HEK293 (cell line): ENCODE results near the gene OR1I1.

Source experiments
- CTCF ChIA-PET: fragments of 350-600 bp; formaldehyde crosslinking; extraction: SDS; loops from one replicate; lab custom pipeline; 2021; ENCODE audit warnings: antibody characterized with exemption; lab: Yijun Ruan, JAX
- POLR2A ChIA-PET: fragments of 300-600 bp; formaldehyde crosslinking; extraction: SDS; loops from one replicate; lab custom pipeline; 2020; ENCODE audit warnings: antibody characterized with exemption, inconsistent platforms; lab: Yijun Ruan, JAX
- H3K27ac ChIP-seq: fragments of 200-500 bp; sonication (Bioruptor generic); 2 replicates; pipeline ENCODE4 v1.5.1; 2014; ENCODE audit warnings: low read depth, low read length, control low read depth, inconsistent platforms; ENCODE audit errors: extremely low read depth
- H3K36me3 ChIP-seq, 2 experiments: fragments of 200-500 bp in 1 of 2; sonication (Bioruptor generic) in 1 of 2; 1 replicate in 1 of 2; 2 replicates in 1 of 2; pipeline ENCODE4 v1.5.1; 2014 to 2017; ENCODE audit warnings: inconsistent platforms in 2 of 2, low read length in 2 of 2; ENCODE audit not compliant: control insufficient read depth in 2 of 2, insufficient read depth in 1 of 2
- H3K4me1 ChIP-seq: fragments of 200-500 bp; sonication (Bioruptor generic); 2 replicates; pipeline ENCODE4 v1.5.1; 2014; ENCODE audit warnings: mild to moderate bottlenecking, low read length, inconsistent platforms; ENCODE audit not compliant: control insufficient read depth, insufficient read depth
- H3K4me3 ChIP-seq: 2 replicates; pipeline ENCODE4 v1.5.1; 2011; ENCODE audit warnings: low read depth, mild to moderate bottlenecking, control low read depth, low read length, moderate library complexity
- H3K9me3 ChIP-seq: fragments of 200-500 bp; sonication (Bioruptor generic); 2 replicates; pipeline ENCODE4 v1.5.1; 2014; ENCODE audit warnings: low read depth, low read length, inconsistent platforms; ENCODE audit not compliant: control insufficient read depth, insufficient read depth
- EGR2 ChIP-seq: fragments of 450-650 bp; formaldehyde crosslinking; IDR thresholded peaks from 2 replicates; pipeline ENCODE4 v1.5.1; 2016; ENCODE audit warnings: low read depth, missing biosample characterization, missing genetic modification characterization
- FEZF1 ChIP-seq: fragments of 450-650 bp; formaldehyde crosslinking; IDR thresholded peaks from 2 replicates; pipeline ENCODE4 v1.5.1; 2016; ENCODE audit warnings: missing biosample characterization, missing genetic modification characterization
- GFI1B ChIP-seq: fragments of 450-650 bp; formaldehyde crosslinking; IDR thresholded peaks from 2 replicates; pipeline ENCODE4 v1.5.1; 2016; ENCODE audit warnings: missing biosample characterization, missing genetic modification characterization
- KLF8 ChIP-seq: fragments of 450-650 bp; formaldehyde crosslinking; IDR thresholded peaks from 2 replicates; pipeline ENCODE4 v1.5.1; 2016; ENCODE audit warnings: missing biosample characterization, missing genetic modification characterization
- OSR2 ChIP-seq: fragments of 450-650 bp; formaldehyde crosslinking; IDR thresholded peaks from 2 replicates; pipeline ENCODE4 v1.5.1; 2016; ENCODE audit warnings: missing biosample characterization, missing genetic modification characterization
- SALL2 ChIP-seq: fragments of 450-650 bp; formaldehyde crosslinking; IDR thresholded peaks from 2 replicates; pipeline ENCODE4 v1.5.0; 2017; ENCODE audit warnings: missing biosample characterization, mild to moderate bottlenecking, missing genetic modification characterization, borderline replicate concordance
- SCRT2 ChIP-seq: fragments of 450-650 bp; formaldehyde crosslinking; IDR thresholded peaks from 2 replicates; pipeline ENCODE4 v1.5.1; 2016; ENCODE audit warnings: missing biosample characterization, missing genetic modification characterization
- ZFHX2 ChIP-seq: fragments of 450-650 bp; formaldehyde crosslinking; conservative IDR thresholded peaks from 2 replicates; pipeline ENCODE4 v1.5.1; 2016; ENCODE audit warnings: missing biosample characterization, missing genetic modification characterization
- ZNF132 ChIP-seq: fragments of 450-650 bp; formaldehyde crosslinking; IDR thresholded peaks from 2 replicates; pipeline ENCODE4 v1.5.1; 2017; ENCODE audit warnings: missing biosample characterization, missing genetic modification characterization, borderline replicate concordance
- ZNF214 ChIP-seq: fragments of 450-650 bp; formaldehyde crosslinking; IDR thresholded peaks from 2 replicates; pipeline ENCODE4 v1.5.1; 2017; ENCODE audit warnings: missing biosample characterization, mild to moderate bottlenecking, missing genetic modification characterization, borderline replicate concordance
- ZNF513 ChIP-seq: fragments of 450-650 bp; IDR thresholded peaks from 2 replicates; pipeline ENCODE4 v1.5.1; 2018; ENCODE audit warnings: missing biosample characterization, missing genetic modification characterization
- ZNF596 ChIP-seq: fragments of 450-650 bp; IDR thresholded peaks from 2 replicates; pipeline ENCODE4 v1.5.0; 2018; ENCODE audit warnings: missing biosample characterization, mild to moderate bottlenecking, missing genetic modification characterization, moderate library complexity
- ZNF610 ChIP-seq: fragments of 450-650 bp; formaldehyde crosslinking; IDR thresholded peaks from 2 replicates; pipeline ENCODE4 v1.5.1; 2016; ENCODE audit warnings: missing biosample characterization, missing genetic modification characterization, borderline replicate concordance
- ZNF626 ChIP-seq: fragments of 450-650 bp; sonication (Bioruptor Pico); formaldehyde crosslinking; IDR thresholded peaks from 2 replicates; pipeline ENCODE4 v1.5.1; 2018; ENCODE audit warnings: missing biosample characterization, missing genetic modification characterization, inconsistent platforms
- ZNF76 ChIP-seq: fragments of 450-650 bp; formaldehyde crosslinking; IDR thresholded peaks from 2 replicates; pipeline ENCODE4; 2016; ENCODE audit warnings: low read depth, missing biosample characterization, missing genetic modification characterization, borderline replicate concordance
- TF ChIP-seq, protein P1 (sequence below): fragments of 450-650 bp; formaldehyde crosslinking; IDR thresholded peaks from 2 replicates; pipeline ENCODE4 v1.5.1; 2016; ENCODE audit warnings: missing biosample characterization, missing genetic modification characterization
- TF ChIP-seq, protein P2 (sequence below): fragments of 450-650 bp; formaldehyde crosslinking; IDR thresholded peaks from 2 replicates; pipeline ENCODE4 v1.5.1; 2016; ENCODE audit warnings: missing biosample characterization, missing genetic modification characterization

Gene OR1I1

DNA sequence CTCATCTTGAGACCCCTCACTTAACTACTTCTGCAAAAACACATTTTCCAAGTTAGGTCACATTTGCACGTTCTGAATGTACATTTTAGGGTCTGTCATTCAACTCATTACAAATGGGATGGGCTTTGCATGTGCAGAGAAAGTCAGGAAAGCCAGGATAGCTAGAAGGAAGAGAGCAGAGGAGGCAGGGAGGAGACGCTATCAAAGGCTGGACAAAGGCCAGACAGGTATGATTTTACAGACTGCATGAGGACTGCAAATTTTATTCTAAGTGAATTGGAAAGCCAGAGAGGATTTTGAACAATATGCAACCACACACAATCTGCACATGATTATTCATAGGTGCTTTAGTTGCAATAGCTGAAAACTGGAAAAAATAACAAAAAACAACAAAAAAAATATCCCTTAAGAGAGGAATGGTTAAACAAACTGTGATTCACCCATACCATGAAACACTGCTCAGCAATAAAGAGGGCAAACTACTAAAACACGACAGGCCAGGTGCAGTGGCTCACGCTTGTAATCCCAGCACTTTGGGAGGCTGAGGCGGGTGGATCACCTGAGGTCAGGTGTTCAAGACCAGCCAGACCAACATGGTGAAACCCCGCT is 46.3 kb downstream of the OR1I1 start:
- peaks cover 0 to under 1% of the 10 kb centered on the region in 2 experiments; a peak in 1 of 3 replicates for H3K36me3 ChIP-seq
- POLR2A ChIA-PET, result no interaction called here
- TF ChIP-seq ZNF214 (tag by site-specific recombination) (no peak), ZNF596 (tag by site-specific recombination) (no peak), ZNF513 (tag by site-specific recombination) (no peak), KLF8 (tag by site-specific recombination) (no peak), SALL2 (tag by site-specific recombination) (no peak), ZNF132 (tag by site-specific recombination) (no peak), OSR2 (tag by site-specific recombination) (no peak), ZNF626 (tag by site-specific recombination) (no peak), GFI1B (tag by site-specific recombination) (no peak), ZNF76 (tag by site-specific recombination) (no peak), FEZF1 (tag by site-specific recombination) (no peak)
- TF ChIP-seq, protein P1, sequence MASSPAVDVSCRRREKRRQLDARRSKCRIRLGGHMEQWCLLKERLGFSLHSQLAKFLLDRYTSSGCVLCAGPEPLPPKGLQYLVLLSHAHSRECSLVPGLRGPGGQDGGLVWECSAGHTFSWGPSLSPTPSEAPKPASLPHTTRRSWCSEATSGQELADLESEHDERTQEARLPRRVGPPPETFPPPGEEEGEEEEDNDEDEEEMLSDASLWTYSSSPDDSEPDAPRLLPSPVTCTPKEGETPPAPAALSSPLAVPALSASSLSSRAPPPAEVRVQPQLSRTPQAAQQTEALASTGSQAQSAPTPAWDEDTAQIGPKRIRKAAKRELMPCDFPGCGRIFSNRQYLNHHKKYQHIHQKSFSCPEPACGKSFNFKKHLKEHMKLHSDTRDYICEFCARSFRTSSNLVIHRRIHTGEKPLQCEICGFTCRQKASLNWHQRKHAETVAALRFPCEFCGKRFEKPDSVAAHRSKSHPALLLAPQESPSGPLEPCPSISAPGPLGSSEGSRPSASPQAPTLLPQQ (tag by site-specific recombination), result no peak
- CTCF ChIA-PET, result interaction anchor here (0.7 to 0.9 kb wide), 2 partner anchors 8 to 37 kb away, joined by 3 to 4 read pairs; no protein-coding TSS in a partner anchor
- H3K9me3 ChIP-seq, result no peaks in the 10 kb centered on the region
- no peak overlapping the region for H3K4me3 ChIP-seq
- H3K27ac ChIP-seq, result no peak overlapping the region
- H3K4me1 ChIP-seq, result no peaks in the 10 kb centered on the region; the same call in 1 of the 2 replicates

GRCh38 chr19:15129856-15130585 is 48.0 kb downstream of the OR1I1 start:
- 0 out of 2 replicates have a peak, but pooled peaks have one; percentile 11 for TF ChIP-seq ZFHX2 (tag by site-specific recombination)
- TF ChIP-seq EGR2 (tag by site-specific recombination), result peak; percentile 46
- 0 out of 2 replicates have a peak, but pooled peaks have one; percentile 33 for TF ChIP-seq SCRT2 (tag by site-specific recombination)
- no peak for TF ChIP-seq ZNF610 (tag by site-specific recombination)
- TF ChIP-seq, protein P2, sequence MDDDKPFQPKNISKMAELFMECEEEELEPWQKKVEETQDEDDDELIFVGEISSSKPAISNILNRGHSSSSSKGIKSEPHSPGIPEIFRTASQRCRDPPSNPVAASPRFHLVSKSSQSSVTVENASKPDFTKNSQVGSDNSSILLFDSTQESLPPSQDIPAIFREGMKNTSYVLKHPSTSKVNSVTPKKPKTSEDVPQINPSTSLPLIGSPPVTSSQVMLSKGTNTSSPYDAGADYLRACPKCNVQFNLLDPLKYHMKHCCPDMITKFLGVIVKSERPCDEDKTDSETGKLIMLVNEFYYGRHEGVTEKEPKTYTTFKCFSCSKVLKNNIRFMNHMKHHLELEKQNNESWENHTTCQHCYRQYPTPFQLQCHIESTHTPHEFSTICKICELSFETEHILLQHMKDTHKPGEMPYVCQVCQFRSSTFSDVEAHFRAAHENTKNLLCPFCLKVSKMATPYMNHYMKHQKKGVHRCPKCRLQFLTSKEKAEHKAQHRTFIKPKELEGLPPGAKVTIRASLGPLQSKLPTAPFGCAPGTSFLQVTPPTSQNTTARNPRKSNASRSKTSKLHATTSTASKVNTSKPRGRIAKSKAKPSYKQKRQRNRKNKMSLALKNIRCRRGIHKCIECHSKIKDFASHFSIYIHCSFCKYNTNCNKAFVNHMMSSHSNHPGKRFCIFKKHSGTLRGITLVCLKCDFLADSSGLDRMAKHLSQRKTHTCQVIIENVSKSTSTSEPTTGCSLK, result no peak
- TF ChIP-seq, all 188 proteins: peak for 3
- no peaks in the 10 kb centered on the region for H3K4me1 ChIP-seq
- H3K4me3 ChIP-seq, result no peak overlapping the region
- H3K27ac ChIP-seq, result no peak overlapping the region
- ChIA-PET POLR2A (no interaction called here), CTCF (interaction anchor here (0.6 kb wide), 1 partner anchor 24 kb away, joined by 3 read pairs; no protein-coding TSS in a partner anchor)
- no peaks in the 10 kb centered on the region for H3K36me3 ChIP-seq
- H3K9me3 ChIP-seq, result no peaks in the 10 kb centered on the region
